ENCODE measurements around the gene PCSK5. TPM values are rescaled to one million over a fixed set of nuclear protein-coding genes. Genes with fewer than 3 reads are reported as not detected.

Gene PCSK5
- polyA plus RNA-seq, 1 donor (not counting 4 experiments of a cell fraction or from before 2014, with no cell fraction given) = 1.9 TPM

- FAIRE-seq (no peak), DNase-seq (ENCODE audit: low read depth, low spot score) (no peak)
- no peaks in the 10 kb centered on the region for H3K36me3 ChIP-seq (ENCODE audit: control insufficient read depth in 2 of 2, extremely low read depth in 1 of 2, insufficient read depth in 2 of 2, low read length in 2 of 2)
- H2AFZ ChIP-seq (ENCODE audit: control insufficient read depth, low read length) = no peak overlapping the region
- no peak overlapping the region for H3K27ac ChIP-seq (ENCODE audit: control insufficient read depth, insufficient read depth, low read length)
- H3K4me1 ChIP-seq (ENCODE audit: control insufficient read depth, extremely low read depth, insufficient read depth, low read length) = no peaks in the 10 kb centered on the region
- no peak overlapping the region for H3K9ac ChIP-seq (ENCODE audit: control insufficient read depth, extremely low read depth, insufficient read depth, low read length)
- H3K27me3 ChIP-seq (ENCODE audit: control insufficient read depth, extremely low read depth, insufficient read depth, low read length) = no peaks in the 10 kb centered on the region
- TF ChIP-seq EZH2 (IDR thresholded peaks at IDR 0.05; ENCODE audit: low read length) (no peak), CTCF (optimal IDR thresholded peaks at IDR 0.05 in 1 of 3, IDR thresholded peaks at IDR 0.05 in 1 of 3, conservative IDR thresholded peaks at IDR 0.05 in 1 of 3; ENCODE audit: extremely low read depth in 1 of 3, insufficient read depth in 2 of 3, low read length in 3 of 3) (no peak)
- H3K9me1 ChIP-seq (ENCODE audit: control insufficient read depth, extremely low read depth, insufficient read depth, low read length) = no peaks in the 10 kb centered on the region
- no peaks in the 10 kb centered on the region for H3K9me3 ChIP-seq (ENCODE audit: control insufficient read depth, low read depth, low read length)
- H3K4me3 ChIP-seq (ENCODE audit: control insufficient read depth in 2 of 3, extremely low read depth in 1 of 3, insufficient read depth in 2 of 3, low read depth in 1 of 3, low read length in 3 of 3) = no peak overlapping the region
- dilution Hi-C loops (cut with MboI; ENCODE audit: extremely low pct_ligation_motif_present, low sequenced_read_pairs) = no loop called here
- no peaks in the 10 kb centered on the region for H4K20me1 ChIP-seq (ENCODE audit: control insufficient read depth, extremely low read depth, insufficient read depth, low read length)
- no peak overlapping the region for H3K4me2 ChIP-seq (ENCODE audit: control insufficient read depth, extremely low read depth, insufficient read depth, low read depth, low read length)
- H3K79me2 ChIP-seq (ENCODE audit: control insufficient read depth, insufficient read depth, low read length) = no peaks in the 10 kb centered on the region
These were observed 468.3 kb downstream of the PCSK5 start for GRCh38 chr9:76358628-76359280.

GRCh38 chr9:76359365-76359764, 468.9 kb downstream of the PCSK5 start:
- Histone ChIP-seq H3K27me3 (ENCODE audit: control insufficient read depth, extremely low read depth, insufficient read depth, low read length) (no peaks in the 10 kb centered on the region), H3K36me3 (ENCODE audit: control insufficient read depth in 2 of 2, extremely low read depth in 1 of 2, insufficient read depth in 2 of 2, low read length in 2 of 2) (no peaks in the 10 kb centered on the region), H3K27ac (ENCODE audit: control insufficient read depth, insufficient read depth, low read length) (no peak overlapping the region), H3K9me1 (ENCODE audit: control insufficient read depth, extremely low read depth, insufficient read depth, low read length) (no peaks in the 10 kb centered on the region), H3K9me3 (ENCODE audit: control insufficient read depth, low read depth, low read length) (no peaks in the 10 kb centered on the region), H3K4me2 (ENCODE audit: control insufficient read depth, extremely low read depth, insufficient read depth, low read depth, low read length) (no peak overlapping the region), H3K4me3 (ENCODE audit: control insufficient read depth in 2 of 3, extremely low read depth in 1 of 3, insufficient read depth in 2 of 3, low read depth in 1 of 3, low read length in 3 of 3) (no peak overlapping the region), H3K9ac (ENCODE audit: control insufficient read depth, extremely low read depth, insufficient read depth, low read length) (no peak overlapping the region), H3K79me2 (ENCODE audit: control insufficient read depth, insufficient read depth, low read length) (no peaks in the 10 kb centered on the region), H4K20me1 (ENCODE audit: control insufficient read depth, extremely low read depth, insufficient read depth, low read length) (no peaks in the 10 kb centered on the region), H3K4me1 (ENCODE audit: control insufficient read depth, extremely low read depth, insufficient read depth, low read length) (no peaks in the 10 kb centered on the region), H2AFZ (ENCODE audit: control insufficient read depth, low read length) (no peak overlapping the region)
- no peak for TF ChIP-seq CTCF (optimal IDR thresholded peaks at IDR 0.05 in 1 of 3, IDR thresholded peaks at IDR 0.05 in 1 of 3, conservative IDR thresholded peaks at IDR 0.05 in 1 of 3; ENCODE audit: extremely low read depth in 1 of 3, insufficient read depth in 2 of 3, low read length in 3 of 3)
- FAIRE-seq (no peak), DNase-seq (ENCODE audit: low read depth, low spot score) (no peak)
- dilution Hi-C loops (cut with MboI; ENCODE audit: extremely low pct_ligation_motif_present, low sequenced_read_pairs) = no loop called here
